ENCODE measurements around the gene MAPK6.
"Not testable (repeated sequence)": the region's sequence is repeated elsewhere in the genome, so short reads cannot be mapped to it uniquely, and the experiment has no call there.

MAPK6 gene

GRCh38 chr15:52020221-52021085 is 1.4 kb downstream of the MAPK6 start:
- no peaks in the 10 kb centered on the region for H3K9me3 Mint-ChIP-seq
- H3K27ac Mint-ChIP-seq, result peak overlapping the region; percentile 96
- H3K27me3 Mint-ChIP-seq, result no peaks in the 10 kb centered on the region
- H3K4me3 Mint-ChIP-seq, result peak overlapping the region; percentile 97
- H3K4me1 Mint-ChIP-seq (ENCODE audit: low read depth), result peaks cover 43% of the 10 kb centered on the region
- peaks cover 5% of the 10 kb centered on the region for H3K36me3 Mint-ChIP-seq (ENCODE audit: low read depth)

GRCh38 chr15:52021128-52021671 is 2.2 kb downstream of the MAPK6 start:
- Mint-ChIP-seq H3K36me3 (ENCODE audit: low read depth) (peaks cover 5% of the 10 kb centered on the region), H3K27ac (peak overlapping the region; percentile 96), H3K27me3 (no peaks in the 10 kb centered on the region)

GRCh38 chr15:52021892-52022540 is 3.0 kb downstream of the MAPK6 start:
- Mint-ChIP-seq H3K27ac (no peak overlapping the region), H3K4me3 (no peak overlapping the region)

More at GRCh38 chr15:52021128-52021671, 2.2 kb downstream of the MAPK6 start:
- H3K4me3 Mint-ChIP-seq, result peak overlapping the region; percentile 97
- peaks cover 49% of the 10 kb centered on the region for H3K4me1 Mint-ChIP-seq (ENCODE audit: low read depth)
- H3K9me3 Mint-ChIP-seq, result no peaks in the 10 kb centered on the region

GRCh38 chr15:52023169-52023922 is 4.3 kb downstream of the MAPK6 start:
- Mint-ChIP-seq H3K36me3 (ENCODE audit: low read depth) (peaks cover 7% of the 10 kb centered on the region), H3K4me1 (ENCODE audit: low read depth) (peaks cover 50% of the 10 kb centered on the region), H3K27me3 (no peaks in the 10 kb centered on the region), H3K4me3 (peak overlapping the region; percentile 30), H3K9me3 (no peaks in the 10 kb centered on the region), H3K27ac (no peak overlapping the region)

More at GRCh38 chr15:52021892-52022540, 3.0 kb downstream of the MAPK6 start:
- Mint-ChIP-seq H3K27me3 (no peaks in the 10 kb centered on the region), H3K9me3 (no peaks in the 10 kb centered on the region), H3K4me1 (ENCODE audit: low read depth) (peaks cover 49% of the 10 kb centered on the region), H3K36me3 (ENCODE audit: low read depth) (peaks cover 5% of the 10 kb centered on the region)

- Mint-ChIP-seq H3K27ac (no peak overlapping the region), H3K9me3 (no peaks in the 10 kb centered on the region), H3K27me3 (no peaks in the 10 kb centered on the region), H3K4me3 (no peak overlapping the region), H3K4me1 (ENCODE audit: low read depth) (peaks cover 30% of the 10 kb centered on the region), H3K36me3 (ENCODE audit: low read depth) (peaks cover 32% of the 10 kb centered on the region)
Observed at GRCh38 chr15:52028431-52029093, 9.5 kb downstream of the MAPK6 start.

- H3K36me3 Mint-ChIP-seq (ENCODE audit: low read depth), result peaks cover 45% of the 10 kb centered on the region
- H3K4me3 Mint-ChIP-seq, result no peak overlapping the region
- H3K4me1 Mint-ChIP-seq (ENCODE audit: low read depth), result peaks cover 29% of the 10 kb centered on the region
- H3K27me3 Mint-ChIP-seq, result no peaks in the 10 kb centered on the region
- H3K27ac Mint-ChIP-seq, result no peak overlapping the region
- H3K9me3 Mint-ChIP-seq, result no peaks in the 10 kb centered on the region
Observed at GRCh38 chr15:52030010-52030409, 11.0 kb downstream of the MAPK6 start.

- no peak overlapping the region for H3K4me3 Mint-ChIP-seq
- H3K36me3 Mint-ChIP-seq (ENCODE audit: low read depth), result peaks cover 47% of the 10 kb centered on the region
- no peak overlapping the region for H3K27ac Mint-ChIP-seq
- no peaks in the 10 kb centered on the region for H3K27me3 Mint-ChIP-seq
- H3K9me3 Mint-ChIP-seq, result no peaks in the 10 kb centered on the region
- peaks cover 23% of the 10 kb centered on the region for H3K4me1 Mint-ChIP-seq (ENCODE audit: low read depth)
Observed at GRCh38 chr15:52031556-52031955, 12.5 kb downstream of the MAPK6 start.

- no peaks in the 10 kb centered on the region for H3K27me3 Mint-ChIP-seq
- no peaks in the 10 kb centered on the region for H3K9me3 Mint-ChIP-seq
- peaks cover 31% of the 10 kb centered on the region for H3K36me3 Mint-ChIP-seq (ENCODE audit: low read depth)
- H3K27ac Mint-ChIP-seq, result no peak overlapping the region
- peaks cover 39% of the 10 kb centered on the region for H3K4me1 Mint-ChIP-seq (ENCODE audit: low read depth)
- no peak overlapping the region for H3K4me3 Mint-ChIP-seq
Observed at GRCh38 chr15:52037889-52038505, 19.0 kb downstream of the MAPK6 start.

- Mint-ChIP-seq H3K9me3 (no peaks in the 10 kb centered on the region), H3K4me3 (no peak overlapping the region), H3K27ac (no peak overlapping the region), H3K36me3 (ENCODE audit: low read depth) (peaks cover 11% of the 10 kb centered on the region), H3K4me1 (ENCODE audit: low read depth) (peaks cover 48% of the 10 kb centered on the region), H3K27me3 (no peaks in the 10 kb centered on the region)
Observed at GRCh38 chr15:52039925-52040781, 21.1 kb downstream of the MAPK6 start.

GRCh38 chr15:52042051-52042851 is 23.2 kb downstream of the MAPK6 start:
- Mint-ChIP-seq H3K9me3 (no peaks in the 10 kb centered on the region), H3K36me3 (ENCODE audit: low read depth) (peaks cover 21% of the 10 kb centered on the region), H3K4me3 (no peak overlapping the region), H3K4me1 (ENCODE audit: low read depth) (peaks cover 64% of the 10 kb centered on the region), H3K27ac (no peak overlapping the region), H3K27me3 (no peaks in the 10 kb centered on the region)

GRCh38 chr15:52045795-52046298 is 26.8 kb downstream of the MAPK6 start:
- not testable (repeated sequence) for H3K27me3 Mint-ChIP-seq, H3K9me3 Mint-ChIP-seq
- Mint-ChIP-seq H3K27ac (peak overlapping the region; percentile 87), H3K4me3 (peak overlapping the region; percentile 60), H3K36me3 (ENCODE audit: low read depth) (peaks cover 40% of the 10 kb centered on the region), H3K4me1 (ENCODE audit: low read depth) (peaks cover 34% of the 10 kb centered on the region)

GRCh38 chr15:52046552-52046951 is 27.5 kb downstream of the MAPK6 start:
- H3K4me3 Mint-ChIP-seq, H3K27me3 Mint-ChIP-seq, H3K9me3 Mint-ChIP-seq: not testable (repeated sequence)
- peaks cover 46% of the 10 kb centered on the region for H3K36me3 Mint-ChIP-seq (ENCODE audit: low read depth)
- H3K4me1 Mint-ChIP-seq (ENCODE audit: low read depth), result peaks cover 31% of the 10 kb centered on the region
- H3K27ac Mint-ChIP-seq, result peak overlapping the region; percentile 87

All from stimulated activated naive CD8-positive, alpha-beta T cell treated with anti-CD3 and anti-CD28 coated beads, Interleukin-15, Interleukin-2, amounts not matched to agents 100 ng/mL and 50 ng/mL, for 24 hours (primary cell).